ENCODE measurements around the gene RNF43. TPM values are rescaled to one million over a fixed set of nuclear protein-coding genes. Genes with fewer than 3 reads are reported as not detected.

RNF43 gene
- total and polyA plus RNA-seq, 2 of the 13 experiments (the other 11 are each of a cell fraction or from before 2014, with no cell fraction given): 31.0 to 53.4 TPM

DNA sequence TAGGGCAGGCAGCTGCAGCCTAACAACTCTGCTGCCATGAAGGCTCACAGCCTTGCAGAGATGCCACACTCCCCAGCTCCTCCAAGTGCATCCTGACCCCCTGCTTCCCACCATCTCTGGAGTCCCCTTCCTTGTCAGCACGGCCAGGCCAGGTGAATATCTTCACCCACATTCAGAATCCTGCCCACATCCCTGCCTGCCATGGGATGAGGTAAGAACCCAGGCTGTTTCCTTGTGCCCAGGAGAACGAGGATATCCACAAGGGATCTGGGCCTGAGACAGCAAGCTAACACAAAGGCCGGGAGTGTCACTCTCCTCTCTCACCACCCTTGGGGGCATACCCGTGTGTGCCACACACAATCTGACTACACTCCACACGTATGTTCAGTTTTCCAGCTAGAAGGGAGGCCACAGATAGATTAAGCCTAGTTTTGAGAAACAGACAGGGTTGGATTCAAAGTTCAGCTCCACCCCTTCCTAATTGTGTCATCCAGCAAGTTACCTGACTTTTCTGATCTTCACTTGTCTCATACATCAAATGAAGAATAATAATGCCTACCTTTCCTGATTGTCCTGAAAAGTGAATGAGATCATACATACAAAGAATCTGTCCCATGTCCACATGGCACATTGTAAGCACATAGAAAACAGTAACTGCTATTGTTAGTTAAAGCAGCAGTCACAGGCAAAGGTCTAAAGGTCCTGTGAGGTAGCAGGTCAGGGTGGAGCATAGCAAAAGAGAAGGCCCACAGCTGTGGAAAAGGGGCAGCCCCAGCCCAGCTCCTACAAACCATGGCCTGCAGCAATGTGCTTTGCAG is 47.9 kb downstream of the RNF43 start (continued):
- peak; percentile 66 for TF ChIP-seq HNF4G (IDR thresholded peaks at IDR 0.05; ENCODE audit: borderline replicate concordance, low read depth, low read length)
- TF ChIP-seq HNF4G (CRISPR knock-in tag; IDR thresholded peaks at IDR 0.05; ENCODE audit: borderline replicate concordance, low read depth): 0 out of 2 replicates have a peak, but pooled peaks have one; percentile 78
- TF ChIP-seq, protein P1, sequence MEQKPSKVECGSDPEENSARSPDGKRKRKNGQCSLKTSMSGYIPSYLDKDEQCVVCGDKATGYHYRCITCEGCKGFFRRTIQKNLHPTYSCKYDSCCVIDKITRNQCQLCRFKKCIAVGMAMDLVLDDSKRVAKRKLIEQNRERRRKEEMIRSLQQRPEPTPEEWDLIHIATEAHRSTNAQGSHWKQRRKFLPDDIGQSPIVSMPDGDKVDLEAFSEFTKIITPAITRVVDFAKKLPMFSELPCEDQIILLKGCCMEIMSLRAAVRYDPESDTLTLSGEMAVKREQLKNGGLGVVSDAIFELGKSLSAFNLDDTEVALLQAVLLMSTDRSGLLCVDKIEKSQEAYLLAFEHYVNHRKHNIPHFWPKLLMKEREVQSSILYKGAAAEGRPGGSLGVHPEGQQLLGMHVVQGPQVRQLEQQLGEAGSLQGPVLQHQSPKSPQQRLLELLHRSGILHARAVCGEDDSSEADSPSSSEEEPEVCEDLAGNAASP (CRISPR knock-in tag; IDR thresholded peaks at IDR 0.05; ENCODE audit: borderline replicate concordance): peak; percentile 92
- peak; percentile 87 for TF ChIP-seq GATAD2A (CRISPR knock-in tag; IDR thresholded peaks at IDR 0.05)
- no peak for TF ChIP-seq FOXP1 (IDR thresholded peaks at IDR 0.05)
- peak; percentile 58 for TF ChIP-seq FOXP1 (CRISPR knock-in tag; IDR thresholded peaks at IDR 0.05)
- TF ChIP-seq, protein P2, sequence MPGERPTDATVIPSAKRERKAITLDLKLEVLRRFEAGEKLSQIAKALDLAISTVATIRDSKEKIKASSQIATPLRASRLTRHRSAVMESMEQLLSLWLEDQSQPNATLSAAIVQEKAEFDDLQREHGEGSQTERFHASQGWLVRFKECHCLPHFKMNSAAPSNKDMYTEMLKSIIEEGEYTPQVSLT (CRISPR knock-in tag; IDR thresholded peaks at IDR 0.05; ENCODE audit: borderline replicate concordance, low read depth): no peak
- no peak for TF ChIP-seq IKZF4 (CRISPR knock-in tag; IDR thresholded peaks at IDR 0.05; ENCODE audit: borderline replicate concordance, low read depth, not compliant biosample characterization)
- TF ChIP-seq, protein P3, sequence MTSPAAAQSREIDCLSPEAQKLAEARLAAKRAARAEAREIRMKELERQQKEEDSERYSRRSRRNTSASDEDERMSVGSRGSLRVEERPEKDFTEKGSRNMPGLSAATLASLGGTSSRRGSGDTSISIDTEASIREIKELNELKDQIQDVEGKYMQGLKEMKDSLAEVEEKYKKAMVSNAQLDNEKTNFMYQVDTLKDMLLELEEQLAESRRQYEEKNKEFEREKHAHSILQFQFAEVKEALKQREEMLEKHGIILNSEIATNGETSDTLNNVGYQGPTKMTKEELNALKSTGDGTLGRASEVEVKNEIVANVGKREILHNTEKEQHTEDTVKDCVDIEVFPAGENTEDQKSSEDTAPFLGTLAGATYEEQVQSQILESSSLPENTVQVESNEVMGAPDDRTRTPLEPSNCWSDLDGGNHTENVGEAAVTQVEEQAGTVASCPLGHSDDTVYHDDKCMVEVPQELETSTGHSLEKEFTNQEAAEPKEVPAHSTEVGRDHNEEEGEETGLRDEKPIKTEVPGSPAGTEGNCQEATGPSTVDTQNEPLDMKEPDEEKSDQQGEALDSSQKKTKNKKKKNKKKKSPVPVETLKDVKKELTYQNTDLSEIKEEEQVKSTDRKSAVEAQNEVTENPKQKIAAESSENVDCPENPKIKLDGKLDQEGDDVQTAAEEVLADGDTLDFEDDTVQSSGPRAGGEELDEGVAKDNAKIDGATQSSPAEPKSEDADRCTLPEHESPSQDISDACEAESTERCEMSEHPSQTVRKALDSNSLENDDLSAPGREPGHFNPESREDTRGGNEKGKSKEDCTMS (CRISPR knock-in tag; conservative IDR thresholded peaks at IDR 0.05): no peak
- no peak; the same call in 1 of the 2 replicates for TF ChIP-seq THAP11 (CRISPR knock-in tag; IDR thresholded peaks at IDR 0.05)
- no peak for TF ChIP-seq NFE2 (CRISPR knock-in tag; IDR thresholded peaks at IDR 0.05)
- TF ChIP-seq, protein P4, sequence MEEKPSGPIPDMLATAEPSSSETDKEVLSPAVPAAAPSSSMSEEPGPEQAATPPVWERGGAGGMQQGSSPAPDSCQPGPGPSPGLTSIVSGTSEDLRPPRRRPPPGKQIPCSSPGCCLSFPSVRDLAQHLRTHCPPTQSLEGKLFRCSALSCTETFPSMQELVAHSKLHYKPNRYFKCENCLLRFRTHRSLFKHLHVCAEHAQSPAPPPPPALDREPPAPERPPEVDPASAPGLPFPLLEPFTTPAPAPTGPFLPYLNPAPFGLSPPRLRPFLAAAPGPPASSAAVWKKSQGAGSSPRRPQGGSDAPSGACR (CRISPR knock-in tag; IDR thresholded peaks at IDR 0.05): 0 out of 2 replicates have a peak, but pooled peaks have one; percentile 57
- TF ChIP-seq PPARG (CRISPR knock-in tag; conservative IDR thresholded peaks at IDR 0.05): no peak; the same call in none of the 2 replicates
- TF ChIP-seq SP140L (CRISPR knock-in tag; IDR thresholded peaks at IDR 0.05; ENCODE audit: borderline replicate concordance): no peak
- TF ChIP-seq TCF7 (IDR thresholded peaks at IDR 0.05; ENCODE audit: low read depth): peak; percentile 44; the same call in 1 of the 2 replicates
- TF ChIP-seq, protein P5, sequence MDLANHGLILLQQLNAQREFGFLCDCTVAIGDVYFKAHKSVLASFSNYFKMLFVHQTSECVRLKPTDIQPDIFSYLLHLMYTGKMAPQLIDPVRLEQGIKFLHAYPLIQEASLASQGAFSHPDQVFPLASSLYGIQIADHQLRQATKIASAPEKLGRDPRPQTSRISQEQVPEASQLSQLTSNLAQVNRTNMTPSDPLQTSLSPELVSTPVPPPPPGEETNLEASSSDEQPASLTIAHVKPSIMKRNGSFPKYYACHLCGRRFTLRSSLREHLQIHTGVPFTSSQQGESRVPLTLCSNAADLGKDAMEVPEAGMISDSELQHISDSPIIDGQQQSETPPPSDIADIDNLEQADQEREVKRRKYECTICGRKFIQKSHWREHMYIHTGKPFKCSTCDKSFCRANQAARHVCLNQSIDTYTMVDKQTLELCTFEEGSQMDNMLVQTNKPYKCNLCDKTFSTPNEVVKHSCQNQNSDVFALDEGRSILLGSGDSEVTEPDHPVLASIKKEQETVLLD (CRISPR knock-in tag; IDR thresholded peaks at IDR 0.05; ENCODE audit: low read depth): no peak
- TF ChIP-seq, protein P6, sequence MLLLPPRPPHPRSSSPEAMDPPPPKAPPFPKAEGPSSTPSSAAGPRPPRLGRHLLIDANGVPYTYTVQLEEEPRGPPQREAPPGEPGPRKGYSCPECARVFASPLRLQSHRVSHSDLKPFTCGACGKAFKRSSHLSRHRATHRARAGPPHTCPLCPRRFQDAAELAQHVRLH (CRISPR knock-in tag; IDR thresholded peaks at IDR 0.05; ENCODE audit: borderline replicate concordance, low read depth): no peak
- TF ChIP-seq, protein P7, sequence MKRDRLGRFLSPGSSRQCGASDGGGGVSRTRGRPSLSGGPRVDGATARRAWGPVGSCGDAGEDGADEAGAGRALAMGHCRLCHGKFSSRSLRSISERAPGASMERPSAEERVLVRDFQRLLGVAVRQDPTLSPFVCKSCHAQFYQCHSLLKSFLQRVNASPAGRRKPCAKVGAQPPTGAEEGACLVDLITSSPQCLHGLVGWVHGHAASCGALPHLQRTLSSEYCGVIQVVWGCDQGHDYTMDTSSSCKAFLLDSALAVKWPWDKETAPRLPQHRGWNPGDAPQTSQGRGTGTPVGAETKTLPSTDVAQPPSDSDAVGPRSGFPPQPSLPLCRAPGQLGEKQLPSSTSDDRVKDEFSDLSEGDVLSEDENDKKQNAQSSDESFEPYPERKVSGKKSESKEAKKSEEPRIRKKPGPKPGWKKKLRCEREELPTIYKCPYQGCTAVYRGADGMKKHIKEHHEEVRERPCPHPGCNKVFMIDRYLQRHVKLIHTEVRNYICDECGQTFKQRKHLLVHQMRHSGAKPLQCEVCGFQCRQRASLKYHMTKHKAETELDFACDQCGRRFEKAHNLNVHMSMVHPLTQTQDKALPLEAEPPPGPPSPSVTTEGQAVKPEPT (CRISPR knock-in tag; IDR thresholded peaks at IDR 0.05; ENCODE audit: low read depth): peak; percentile 57; the same call in 1 of the 2 replicates
- TF ChIP-seq, protein P8, sequence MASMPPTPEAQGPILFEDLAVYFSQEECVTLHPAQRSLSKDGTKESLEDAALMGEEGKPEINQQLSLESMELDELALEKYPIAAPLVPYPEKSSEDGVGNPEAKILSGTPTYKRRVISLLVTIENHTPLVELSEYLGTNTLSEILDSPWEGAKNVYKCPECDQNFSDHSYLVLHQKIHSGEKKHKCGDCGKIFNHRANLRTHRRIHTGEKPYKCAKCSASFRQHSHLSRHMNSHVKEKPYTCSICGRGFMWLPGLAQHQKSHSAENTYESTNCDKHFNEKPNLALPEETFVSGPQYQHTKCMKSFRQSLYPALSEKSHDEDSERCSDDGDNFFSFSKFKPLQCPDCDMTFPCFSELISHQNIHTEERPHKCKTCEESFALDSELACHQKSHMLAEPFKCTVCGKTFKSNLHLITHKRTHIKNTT (CRISPR knock-in tag; IDR thresholded peaks at IDR 0.05): no peak
